Endometrium (tissue), 2 donors: Measurements from ENCODE around the gene SEC23B.

Experiments used
- FAIRE-seq: peaks from 2 replicates; lab custom pipeline; 2012; peaks lifted over from hg19 to GRCh38; lab: Jason Lieb, UNC
- donor health status: control.
- donor health status: control.

The SEC23B gene

GRCh38 chr20:18588574-18588933 lies 80.8 kb downstream of the SEC23B start:
- FAIRE-seq: no peak

GRCh38 chr20:18589941-18590674 lies 82.4 kb downstream of the SEC23B start:
- no peak for FAIRE-seq

- FAIRE-seq: no peak
Measured at GRCh38 chr20:18596270-18596669, 88.5 kb downstream of the SEC23B start.

- FAIRE-seq: no peak
Measured at GRCh38 chr20:18609741-18610140, 102.0 kb downstream of the SEC23B start.
